ENCODE measurements around the gene SNAP29. TPM values are rescaled to one million over a fixed set of nuclear protein-coding genes. Genes with fewer than 3 reads are reported as not detected.

The SNAP29 gene
- total RNA-seq = 8.2 and 10.1 TPM in 2 replicates

DNA sequence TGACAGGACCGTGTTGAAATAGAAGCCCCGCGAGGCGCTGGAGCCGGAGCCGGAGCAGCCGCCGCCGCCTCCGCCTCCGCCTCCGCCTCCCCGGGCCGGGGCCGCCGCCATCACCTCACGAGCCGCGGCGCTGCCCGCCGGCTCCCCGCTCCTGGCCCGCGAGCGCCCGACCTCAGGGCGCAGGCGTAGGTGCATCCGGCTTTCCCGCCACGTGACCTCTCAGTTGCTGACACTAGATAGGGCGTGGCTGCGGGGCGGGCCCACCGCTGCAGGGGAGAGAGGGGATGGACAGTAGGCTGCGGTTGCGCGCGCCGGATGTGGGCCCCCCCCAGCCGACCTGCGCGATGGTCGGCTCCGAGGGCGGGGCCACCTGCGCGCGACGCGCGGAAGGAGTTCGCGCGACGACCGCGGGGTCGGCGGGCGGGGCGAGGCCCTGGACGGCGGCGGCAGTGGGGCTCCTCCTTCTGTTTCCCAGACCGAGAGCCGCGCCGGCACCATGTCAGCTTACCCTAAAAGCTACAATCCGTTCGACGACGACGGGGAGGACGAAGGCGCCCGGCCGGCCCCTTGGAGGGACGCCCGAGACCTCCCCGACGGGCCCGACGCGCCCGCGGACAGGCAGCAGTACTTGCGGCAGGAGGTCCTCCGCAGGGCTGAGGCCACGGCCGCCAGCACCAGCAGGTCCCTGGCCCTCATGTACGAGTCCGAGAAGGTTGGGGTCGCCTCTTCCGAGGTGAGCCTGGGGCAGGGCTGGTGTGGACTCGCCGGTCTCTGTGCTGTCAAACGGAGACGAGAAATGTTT is at the start of gene SNAP29, which contains the start of gene PI4KA:
SNAP29 (plus strand) TSS at position 393 of the 802 bp plus-strand sequence; CDS start at position 497, 104 bp downstream.
PI4KA (minus strand) TSS at position 197 of the 802 bp plus-strand sequence; CDS start at position 111, 86 bp downstream.

DNA sequence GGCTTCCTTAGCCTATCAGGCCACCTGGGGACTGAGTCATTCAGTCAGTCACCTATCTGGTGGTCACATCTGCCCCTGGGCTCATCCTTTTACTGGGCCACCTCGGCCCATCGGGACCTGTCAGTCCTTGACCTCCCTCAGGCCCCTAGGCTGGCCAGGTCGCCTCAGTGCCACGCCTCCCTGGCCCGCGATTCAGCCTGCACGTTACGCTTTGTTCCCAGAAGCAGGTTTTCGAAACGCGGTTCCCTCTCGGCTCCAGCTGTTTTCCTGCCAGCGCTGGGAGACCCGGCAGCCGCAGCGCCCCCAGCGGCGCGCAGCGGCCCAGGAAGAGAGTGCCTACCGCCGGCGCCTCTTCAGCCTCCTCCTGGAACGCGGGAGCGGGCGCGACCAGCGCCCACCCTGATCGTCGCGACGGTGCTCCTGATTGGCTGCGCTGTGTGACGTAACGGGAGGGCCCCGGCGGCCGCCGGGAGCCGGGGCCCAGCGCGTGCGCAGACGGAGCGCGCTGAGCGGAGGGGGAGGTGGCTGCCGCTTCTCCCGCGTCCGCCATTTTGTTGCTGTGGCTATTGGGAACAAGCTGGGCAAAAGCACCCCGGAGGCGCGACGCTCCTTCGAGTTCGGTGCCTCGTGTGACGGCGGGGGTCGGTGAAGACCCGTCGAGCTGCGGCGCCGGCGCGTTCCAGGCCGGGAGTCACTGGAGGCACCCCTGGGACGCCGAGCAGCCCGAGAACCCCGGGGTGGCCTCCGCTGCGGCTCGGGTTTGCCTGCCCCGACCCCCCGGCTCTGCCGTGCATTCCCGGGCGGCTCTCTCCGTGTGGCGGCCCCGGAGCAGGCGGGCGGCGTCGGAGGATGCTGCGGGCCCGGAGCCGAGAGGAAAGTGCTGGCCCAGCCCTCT is 58.4 kb downstream of the SNAP29 start, which contains the start of gene CRKL:
CRKL (plus strand) TSS at position 492 of the 895 bp plus-strand sequence. CDS start 528 bp downstream, outside the sequence.

Other genes with a start within 250 kb of the SNAP29 start
- gene SERPIND1, start 84.9 kb upstream of the SNAP29 start, total RNA-seq = not detected in 2 replicates
- 10.9 and 40.2 TPM in 2 replicates for gene PI4KA, start 196 bp upstream of the SNAP29 start, total RNA-seq
- 103 and 118 TPM in 2 replicates for gene CRKL, start 58.4 kb downstream of the SNAP29 start, total RNA-seq
- 0.68 and 5.8 TPM in 2 replicates for gene AIFM3, start 108.2 kb downstream of the SNAP29 start, total RNA-seq
- gene LZTR1, start 123.3 kb downstream of the SNAP29 start, total RNA-seq = 15.4 and 41.1 TPM in 2 replicates
- gene THAP7, start 143.1 kb downstream of the SNAP29 start, total RNA-seq = 16.7 and 37.3 TPM in 2 replicates
- gene P2RX6, start 156.2 kb downstream of the SNAP29 start, total RNA-seq = 0.34 and 0.57 TPM in 2 replicates
- gene SLC7A4, start 173.6 kb downstream of the SNAP29 start, total RNA-seq = 0.68 and 5.3 TPM in 2 replicates
- not detected in 2 replicates for gene LRRC74B, start 186.9 kb downstream of the SNAP29 start, total RNA-seq

Measured in nasal cavity respiratory epithelium epithelial cell of viscerocranial mucosa (primary cell).